ENCODE data around the gene THOC6. TPM values are rescaled to one million over a fixed set of nuclear protein-coding genes. Genes with fewer than 3 reads are reported as not detected.
A peak's percentile ranks its signal among the peaks of the same experiment; 100 is the strongest.

THOC6 gene
- total RNA-seq, 1 experiment from 2014 or later = 56.7 TPM

DNA sequence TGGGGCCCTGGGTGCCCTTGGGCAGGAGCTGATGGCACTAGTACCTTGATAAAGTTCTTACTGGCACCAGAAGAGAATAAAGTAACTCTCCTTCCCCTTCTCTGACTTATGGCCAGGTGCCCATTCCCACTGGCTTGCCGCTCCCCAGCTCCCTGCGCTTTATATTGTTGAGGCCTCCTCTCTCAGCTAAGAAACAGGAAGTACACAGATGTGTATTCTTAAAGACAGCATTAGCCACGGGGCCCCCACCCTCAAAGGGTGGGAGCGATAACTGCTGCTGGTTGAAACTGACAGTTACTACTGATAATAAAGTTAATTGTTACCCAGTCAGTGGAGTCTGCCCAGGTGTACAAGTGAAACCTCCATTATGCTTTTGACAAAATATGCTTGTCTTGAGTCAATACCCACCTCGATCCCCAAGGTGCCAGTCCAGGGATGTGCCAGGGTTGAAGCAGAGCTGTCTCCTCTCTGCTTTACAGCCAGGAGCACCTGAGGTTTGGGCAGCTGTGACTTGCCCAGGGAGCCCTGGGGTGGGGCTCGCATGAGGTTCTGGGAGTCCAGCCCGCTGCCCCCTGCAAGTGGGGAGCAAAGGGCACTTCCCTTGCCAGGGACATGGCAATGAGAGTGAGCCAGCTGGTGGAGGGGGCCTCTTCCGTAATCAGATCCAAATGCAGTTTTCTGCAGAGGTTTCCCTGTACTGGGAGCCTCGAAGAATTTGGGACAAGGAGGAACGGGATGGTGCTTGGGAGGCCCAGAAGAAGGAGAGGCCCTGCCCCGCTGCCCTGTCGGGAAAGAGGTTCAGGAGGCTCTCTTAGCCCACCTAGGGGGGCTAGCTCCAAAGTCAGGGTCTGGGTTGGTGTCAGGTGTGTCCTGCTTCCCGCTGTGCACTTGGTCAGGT lies 16.5 kb upstream of the THOC6 start:
- intact Hi-C loops (cut with micrococcal nuclease; ENCODE audit: unreplicated experiment) (no loop called here), in situ Hi-C loops (cut with HindIII; ENCODE audit: low pct_unique_long_range_greater_than_20kb, low sequenced_read_pairs) (no loop called here)
- no peaks in the 10 kb centered on the region for H3K36me3 ChIP-seq (ENCODE audit: control insufficient read depth, insufficient read depth, low read length)
- no peaks in the 10 kb centered on the region for H3K9me3 ChIP-seq (ENCODE audit: control insufficient read depth, insufficient read depth, low read depth, low read length)
- ATAC-seq (no peak), DNase-seq (ENCODE audit: low read depth, low spot score) (no peak)
- CTCF ChIA-PET = interaction anchor here (0.5 to 0.9 kb wide), 3 partner anchors 13 to 266 kb away, joined by 3 to 7 read pairs (median 3); partner anchors contain the start of gene TNFRSF12A
- TF ChIP-seq SIN3A (IDR thresholded peaks at IDR 0.05; ENCODE audit: borderline replicate concordance, insufficient read depth, low read depth, low read length) = no peak
- no peak for TF ChIP-seq TCF7L2 (IDR thresholded peaks at IDR 0.05; ENCODE audit: low read depth, low read length)
- TF ChIP-seq POLR2AphosphoS5 (IDR thresholded peaks at IDR 0.05; ENCODE audit: low read depth, low read length) = no peak
- TF ChIP-seq, protein P1, sequence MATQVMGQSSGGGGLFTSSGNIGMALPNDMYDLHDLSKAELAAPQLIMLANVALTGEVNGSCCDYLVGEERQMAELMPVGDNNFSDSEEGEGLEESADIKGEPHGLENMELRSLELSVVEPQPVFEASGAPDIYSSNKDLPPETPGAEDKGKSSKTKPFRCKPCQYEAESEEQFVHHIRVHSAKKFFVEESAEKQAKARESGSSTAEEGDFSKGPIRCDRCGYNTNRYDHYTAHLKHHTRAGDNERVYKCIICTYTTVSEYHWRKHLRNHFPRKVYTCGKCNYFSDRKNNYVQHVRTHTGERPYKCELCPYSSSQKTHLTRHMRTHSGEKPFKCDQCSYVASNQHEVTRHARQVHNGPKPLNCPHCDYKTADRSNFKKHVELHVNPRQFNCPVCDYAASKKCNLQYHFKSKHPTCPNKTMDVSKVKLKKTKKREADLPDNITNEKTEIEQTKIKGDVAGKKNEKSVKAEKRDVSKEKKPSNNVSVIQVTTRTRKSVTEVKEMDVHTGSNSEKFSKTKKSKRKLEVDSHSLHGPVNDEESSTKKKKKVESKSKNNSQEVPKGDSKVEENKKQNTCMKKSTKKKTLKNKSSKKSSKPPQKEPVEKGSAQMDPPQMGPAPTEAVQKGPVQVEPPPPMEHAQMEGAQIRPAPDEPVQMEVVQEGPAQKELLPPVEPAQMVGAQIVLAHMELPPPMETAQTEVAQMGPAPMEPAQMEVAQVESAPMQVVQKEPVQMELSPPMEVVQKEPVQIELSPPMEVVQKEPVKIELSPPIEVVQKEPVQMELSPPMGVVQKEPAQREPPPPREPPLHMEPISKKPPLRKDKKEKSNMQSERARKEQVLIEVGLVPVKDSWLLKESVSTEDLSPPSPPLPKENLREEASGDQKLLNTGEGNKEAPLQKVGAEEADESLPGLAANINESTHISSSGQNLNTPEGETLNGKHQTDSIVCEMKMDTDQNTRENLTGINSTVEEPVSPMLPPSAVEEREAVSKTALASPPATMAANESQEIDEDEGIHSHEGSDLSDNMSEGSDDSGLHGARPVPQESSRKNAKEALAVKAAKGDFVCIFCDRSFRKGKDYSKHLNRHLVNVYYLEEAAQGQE (IDR thresholded peaks at IDR 0.05; ENCODE audit: insufficient read depth in 1 of 2, low read depth in 2 of 2, low read length in 1 of 2) = no peak
- TF ChIP-seq, protein P2, sequence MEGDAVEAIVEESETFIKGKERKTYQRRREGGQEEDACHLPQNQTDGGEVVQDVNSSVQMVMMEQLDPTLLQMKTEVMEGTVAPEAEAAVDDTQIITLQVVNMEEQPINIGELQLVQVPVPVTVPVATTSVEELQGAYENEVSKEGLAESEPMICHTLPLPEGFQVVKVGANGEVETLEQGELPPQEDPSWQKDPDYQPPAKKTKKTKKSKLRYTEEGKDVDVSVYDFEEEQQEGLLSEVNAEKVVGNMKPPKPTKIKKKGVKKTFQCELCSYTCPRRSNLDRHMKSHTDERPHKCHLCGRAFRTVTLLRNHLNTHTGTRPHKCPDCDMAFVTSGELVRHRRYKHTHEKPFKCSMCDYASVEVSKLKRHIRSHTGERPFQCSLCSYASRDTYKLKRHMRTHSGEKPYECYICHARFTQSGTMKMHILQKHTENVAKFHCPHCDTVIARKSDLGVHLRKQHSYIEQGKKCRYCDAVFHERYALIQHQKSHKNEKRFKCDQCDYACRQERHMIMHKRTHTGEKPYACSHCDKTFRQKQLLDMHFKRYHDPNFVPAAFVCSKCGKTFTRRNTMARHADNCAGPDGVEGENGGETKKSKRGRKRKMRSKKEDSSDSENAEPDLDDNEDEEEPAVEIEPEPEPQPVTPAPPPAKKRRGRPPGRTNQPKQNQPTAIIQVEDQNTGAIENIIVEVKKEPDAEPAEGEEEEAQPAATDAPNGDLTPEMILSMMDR (IDR thresholded peaks at IDR 0.05) = no peak
- POLR2A ChIA-PET = interaction anchor here (0.6 kb wide), 1 partner anchor 20 kb away, joined by 10 read pairs; no protein-coding TSS in a partner anchor
- no peak overlapping the region for H3K4me3 ChIP-seq (ENCODE audit: low read depth in 2 of 2, low read length in 2 of 2)
- H3K27me3 ChIP-seq (ENCODE audit: control insufficient read depth, insufficient read depth, low read length) = no peaks in the 10 kb centered on the region
- 0 out of 2 replicates have a peak overlapping the region, but pooled peaks have one; percentile 44 for H3K27ac ChIP-seq (ENCODE audit: low read length)
- no TSS peak for BruUV-seq (replicated peaks)
- peaks cover 32% of the 10 kb centered on the region for H3K4me1 ChIP-seq (ENCODE audit: control insufficient read depth, insufficient read depth, low read length)

DNA sequence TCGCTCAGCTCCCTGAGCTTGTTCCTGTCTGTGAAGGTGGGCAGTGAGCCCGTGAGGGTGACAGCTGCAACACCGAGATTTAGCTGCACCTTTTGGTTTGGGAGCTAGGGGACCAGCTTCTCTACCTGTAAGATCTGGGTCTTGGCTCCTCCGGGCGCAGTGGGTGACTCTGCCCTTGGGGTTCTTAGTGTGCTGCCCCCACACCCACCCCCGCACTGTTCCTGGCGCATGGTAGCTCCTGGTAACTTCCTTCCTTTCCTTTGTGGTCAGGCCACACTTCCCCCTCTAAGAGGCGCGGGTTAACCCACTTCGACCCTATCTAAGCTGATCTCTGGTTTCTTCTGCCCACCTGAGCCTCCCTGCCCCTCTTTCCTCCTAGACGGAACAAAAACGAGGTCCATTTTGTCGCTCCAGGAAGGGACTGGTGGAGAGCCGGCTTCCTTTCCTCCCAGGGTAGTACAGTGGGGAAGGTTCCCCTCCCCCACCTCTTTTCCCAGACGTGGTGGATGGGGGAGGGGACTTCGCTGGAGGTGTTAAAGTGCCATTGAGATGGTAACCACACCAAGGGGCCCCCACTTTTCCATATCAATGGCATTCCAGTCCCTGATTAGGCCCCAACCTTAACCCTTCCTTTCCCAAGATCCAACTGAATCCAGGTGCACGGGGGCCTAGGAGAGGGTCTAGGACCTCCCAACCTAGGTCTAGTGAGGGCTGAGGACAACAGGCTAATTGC lies 15.7 kb upstream of the THOC6 start:
- POLR2A ChIA-PET = no interaction called here
- DNase-seq (ENCODE audit: low read depth, low spot score) (no peak), ATAC-seq (no peak)
- no peaks in the 10 kb centered on the region for H3K9me3 ChIP-seq (ENCODE audit: control insufficient read depth, insufficient read depth, low read depth, low read length)
- no TSS peak for BruUV-seq (replicated peaks)
- CTCF ChIA-PET = interaction anchor here (0.8 kb wide), 1 partner anchor 20 kb away, joined by 3 read pairs; no protein-coding TSS in a partner anchor
- TF ChIP-seq, protein P1 (IDR thresholded peaks at IDR 0.05; ENCODE audit: insufficient read depth in 1 of 2, low read depth in 2 of 2, low read length in 1 of 2) = no peak
- TF ChIP-seq SIN3A (IDR thresholded peaks at IDR 0.05; ENCODE audit: borderline replicate concordance, insufficient read depth, low read depth, low read length) (no peak), TCF7L2 (IDR thresholded peaks at IDR 0.05; ENCODE audit: low read depth, low read length) (no peak), POLR2AphosphoS5 (IDR thresholded peaks at IDR 0.05; ENCODE audit: low read depth, low read length) (no peak)
- TF ChIP-seq, protein P2 (IDR thresholded peaks at IDR 0.05) = no peak
- H3K27me3 ChIP-seq (ENCODE audit: control insufficient read depth, insufficient read depth, low read length) = no peaks in the 10 kb centered on the region
- no peaks in the 10 kb centered on the region for H3K36me3 ChIP-seq (ENCODE audit: control insufficient read depth, insufficient read depth, low read length)
- no peak overlapping the region for H3K4me3 ChIP-seq (ENCODE audit: low read depth in 2 of 2, low read length in 2 of 2)
- peaks cover 36% of the 10 kb centered on the region for H3K4me1 ChIP-seq (ENCODE audit: control insufficient read depth, insufficient read depth, low read length)
- in situ Hi-C loops (cut with HindIII; ENCODE audit: low pct_unique_long_range_greater_than_20kb, low sequenced_read_pairs) = no loop called here
- intact Hi-C loops (cut with micrococcal nuclease; ENCODE audit: unreplicated experiment) = no loop called here
- H3K27ac ChIP-seq (ENCODE audit: low read length) = no peak overlapping the region
